PC-9 (cell line): ENCODE results near the gene ADGRD1. TPM values are rescaled to one million over a fixed set of nuclear protein-coding genes. Genes with fewer than 3 reads are reported as not detected.

Experiments
- BruUV-seq: library from RNA; stranded (reverse); fragments of 400-500 nt; replicated peaks from 2 replicates; lab custom pipeline; 2021; lab: Mats Ljungman, UMichigan
- CTCF ChIA-PET: fragments of 300-600 bp; sonication (Branson Sonifier 250); formaldehyde crosslinking; loops from one replicate; lab custom pipeline; 2022; ENCODE audit warnings: antibody characterized with exemption; lab: Charles Lee
- POLR2A ChIA-PET: fragments of 300-600 bp; sonication (Branson Sonifier 250); formaldehyde crosslinking; loops from one replicate; lab custom pipeline; 2022; ENCODE audit warnings: antibody characterized with exemption; ENCODE audit not compliant: unreplicated experiment; lab: Charles Lee
- DNase-seq, 2 experiments: peaks; one replicate each; pipeline versions ENCODE4 v3.0.0 to v3.0.0-alpha.2; 2015 to 2022; ENCODE audit warnings: mixed read lengths in 1 of 2
- H2AFZ ChIP-seq: fragments of 200-600 bp; sonication (generic); 2 replicates; pipeline ENCODE4 v1.8.1; 2017; ENCODE audit warnings: antibody characterized with exemption
- H3F3A ChIP-seq: fragments of 200-600 bp; sonication (generic); 2 replicates; pipeline ENCODE4 v1.8.1; 2017; ENCODE audit warnings: antibody characterized with exemption, mild to moderate bottlenecking, low read depth; ENCODE audit not compliant: insufficient read depth
- H3K27ac ChIP-seq: fragments of 200-600 bp; sonication (generic); 2 replicates; pipeline ENCODE4 v1.6.1; 2016; ENCODE audit warnings: mixed run types
- H3K27me3 ChIP-seq: fragments of 200-600 bp; sonication (generic); 2 replicates; pipeline ENCODE4 v1.6.1; 2016; ENCODE audit warnings: low read depth, mixed run types; ENCODE audit not compliant: insufficient read depth
- H3K36me3 ChIP-seq: fragments of 200-600 bp; sonication (generic); 2 replicates; pipeline ENCODE4 v1.6.1; 2016; ENCODE audit warnings: low read depth, mixed run types
- H3K4me1 ChIP-seq: fragments of 200-600 bp; sonication (generic); replicated peaks from 2 replicates; pipeline ENCODE4 v1.6.1; 2016; ENCODE audit warnings: mixed run types; ENCODE audit not compliant: insufficient read depth
- H3K4me2 ChIP-seq: fragments of 200-600 bp; sonication (generic); 2 replicates; pipeline ENCODE4 v1.6.1; 2017; ENCODE audit warnings: mixed run types
- H3K4me3 ChIP-seq: fragments of 200-600 bp; sonication (generic); 2 replicates; pipeline ENCODE4 v1.6.1; 2016; ENCODE audit warnings: mixed run types
- H3K79me2 ChIP-seq: fragments of 200-600 bp; sonication (generic); 2 replicates; pipeline ENCODE4 v1.6.1; 2017; ENCODE audit warnings: low read depth, mixed run types
- H3K9me2 ChIP-seq: fragments of 200-600 bp; sonication (generic); 2 replicates; pipeline ENCODE4 v1.8.1; 2017; ENCODE audit warnings: mild to moderate bottlenecking; ENCODE audit not compliant: insufficient read depth
- H3K9me3 ChIP-seq: fragments of 200-600 bp; sonication (generic); 2 replicates; pipeline ENCODE4 v1.8.1; 2016; ENCODE audit warnings: low read depth; ENCODE audit not compliant: insufficient read depth
- H4K20me1 ChIP-seq: fragments of 200-600 bp; sonication (generic); 2 replicates; pipeline ENCODE4 v1.8.1; 2017; ENCODE audit not compliant: insufficient read depth
- CTCF ChIP-seq: fragments of 200-600 bp; sonication (generic); conservative IDR thresholded peaks from 2 replicates; pipeline ENCODE4 v1.6.1; 2017; ENCODE audit warnings: mixed run types, antibody characterized with exemption, mild to moderate bottlenecking, moderate library complexity
- EZH2 ChIP-seq: fragments of 200-600 bp; sonication (generic); IDR thresholded peaks from 2 replicates; pipeline ENCODE4 v1.8.0; 2017; ENCODE audit warnings: antibody characterized with exemption, low read depth
- intact Hi-C: fragments of 100-400 bp; cut with micrococcal nuclease; formaldehyde crosslinking; loops from one replicate; pipeline ENCODE4 v1.10.0; 2022; ENCODE audit not compliant: unreplicated experiment
- total RNA-seq: library from RNA; stranded (reverse); gene quantifications from 2 replicates; pipeline ENCODE4 v1.2.3, GENCODE V29; 2021

ADGRD1 gene
- total RNA-seq, 1 experiment from 2014 or later: not detected

GRCh38 chr12:131162113-131162512 is 208.4 kb downstream of the ADGRD1 start:
- no peaks in the 10 kb centered on the region for H3K36me3 ChIP-seq
- no peaks in the 10 kb centered on the region for H3K9me2 ChIP-seq
- no peak for DNase-seq
- H2AFZ ChIP-seq: no peak overlapping the region
- ChIA-PET POLR2A (no interaction called here), CTCF (no interaction called here)
- no peak overlapping the region for H3K4me3 ChIP-seq
- H3K27me3 ChIP-seq: peaks cover 3% of the 10 kb centered on the region; the same call in 1 of the 2 replicates
- no peak overlapping the region for H3K27ac ChIP-seq
- no peaks in the 10 kb centered on the region for H4K20me1 ChIP-seq
- intact Hi-C loops: no loop called here
- no peak overlapping the region for H3K4me2 ChIP-seq
- TF ChIP-seq CTCF: no peak
- TF ChIP-seq EZH2: no peak
- H3K79me2 ChIP-seq: no peaks in the 10 kb centered on the region
- no peaks in the 10 kb centered on the region for H3F3A ChIP-seq
- no peaks in the 10 kb centered on the region for H3K4me1 ChIP-seq
- no peaks in the 10 kb centered on the region for H3K9me3 ChIP-seq
- BruUV-seq: no TSS peak

GRCh38 chr12:131163189-131163738 is 209.6 kb downstream of the ADGRD1 start:
- Histone ChIP-seq H3K9me2 (no peaks in the 10 kb centered on the region), H4K20me1 (no peaks in the 10 kb centered on the region), H3K9me3 (no peaks in the 10 kb centered on the region), H3K4me2 (no peak overlapping the region), H3K4me3 (no peak overlapping the region), H3K27ac (no peak overlapping the region), H3K79me2 (no peaks in the 10 kb centered on the region), H3F3A (no peaks in the 10 kb centered on the region), H2AFZ (no peak overlapping the region), H3K36me3 (no peaks in the 10 kb centered on the region), H3K4me1 (no peaks in the 10 kb centered on the region), H3K27me3 (peaks cover 5% of the 10 kb centered on the region; the same call in 1 of the 2 replicates)
- ChIA-PET POLR2A (no interaction called here), CTCF (no interaction called here)
- TF ChIP-seq EZH2: no peak
- TF ChIP-seq CTCF: no peak
- BruUV-seq: no TSS peak
- intact Hi-C loops: no loop called here
- no peak for DNase-seq

- H3K36me3 ChIP-seq: no peaks in the 10 kb centered on the region
- no peaks in the 10 kb centered on the region for H3K9me2 ChIP-seq
- H3K4me3 ChIP-seq: no peak overlapping the region
- H3F3A ChIP-seq: no peaks in the 10 kb centered on the region
- H2AFZ ChIP-seq: no peak overlapping the region
- CTCF ChIA-PET: no interaction called here
- no peaks in the 10 kb centered on the region for H3K9me3 ChIP-seq
- H3K79me2 ChIP-seq: no peaks in the 10 kb centered on the region
- no peak overlapping the region for H3K27ac ChIP-seq
- no peak overlapping the region for H3K4me2 ChIP-seq
- TF ChIP-seq EZH2 (no peak), CTCF (no peak)
- intact Hi-C loops: no loop called here
- BruUV-seq: no TSS peak
- no peaks in the 10 kb centered on the region for H4K20me1 ChIP-seq
- POLR2A ChIA-PET: no interaction called here
- no peaks in the 10 kb centered on the region for H3K4me1 ChIP-seq
- DNase-seq: no peak
- peaks cover 6% of the 10 kb centered on the region; the same call in 1 of the 2 replicates for H3K27me3 ChIP-seq
Observed at GRCh38 chr12:131164096-131164872, 210.6 kb downstream of the ADGRD1 start.
